Omental fat pad (tissue), 4 donors: ENCODE data around the gene PKN2. TPM values are rescaled to one million over a fixed set of nuclear protein-coding genes. Genes with fewer than 3 reads are reported as not detected.
"Not testable (repeated sequence)": the region's sequence is repeated elsewhere in the genome, so short reads cannot be mapped to it uniquely, and the experiment has no call there.

Source experiments
- ATAC-seq: fragments of 150-250 bp; one replicate; pipeline ENCODE4 v1.9.1; 2016; ENCODE audit warnings: mild to moderate bottlenecking, moderate library complexity; ENCODE audit not compliant: low FRiP score
- DNase-seq: peaks from one replicate; pipeline ENCODE4 v3.0.0-alpha.2; 2019; ENCODE audit warnings: low spot score
- total RNA-seq, 4 donors: library from RNA; depleted of rRNA; stranded (reverse); fragments of >200 nt; gene quantifications; one replicate each; pipeline ENCODE4 v1.1.0, GENCODE V29; 2016
- TF ChIP-seq, protein P1 (sequence below), 3 donors: fragments of 450-650 bp; IDR thresholded peaks; one replicate each; pipeline ENCODE4 v1.5.1; 2016 to 2017; ENCODE audit warnings: antibody characterized with exemption in 3 of 3, mild to moderate bottlenecking in 3 of 3, moderate library complexity in 2 of 3

The PKN2 gene
- total RNA-seq, 4 donors from 2014 or later, result 28.8 to 56.6 (median 41.9) TPM

DNA sequence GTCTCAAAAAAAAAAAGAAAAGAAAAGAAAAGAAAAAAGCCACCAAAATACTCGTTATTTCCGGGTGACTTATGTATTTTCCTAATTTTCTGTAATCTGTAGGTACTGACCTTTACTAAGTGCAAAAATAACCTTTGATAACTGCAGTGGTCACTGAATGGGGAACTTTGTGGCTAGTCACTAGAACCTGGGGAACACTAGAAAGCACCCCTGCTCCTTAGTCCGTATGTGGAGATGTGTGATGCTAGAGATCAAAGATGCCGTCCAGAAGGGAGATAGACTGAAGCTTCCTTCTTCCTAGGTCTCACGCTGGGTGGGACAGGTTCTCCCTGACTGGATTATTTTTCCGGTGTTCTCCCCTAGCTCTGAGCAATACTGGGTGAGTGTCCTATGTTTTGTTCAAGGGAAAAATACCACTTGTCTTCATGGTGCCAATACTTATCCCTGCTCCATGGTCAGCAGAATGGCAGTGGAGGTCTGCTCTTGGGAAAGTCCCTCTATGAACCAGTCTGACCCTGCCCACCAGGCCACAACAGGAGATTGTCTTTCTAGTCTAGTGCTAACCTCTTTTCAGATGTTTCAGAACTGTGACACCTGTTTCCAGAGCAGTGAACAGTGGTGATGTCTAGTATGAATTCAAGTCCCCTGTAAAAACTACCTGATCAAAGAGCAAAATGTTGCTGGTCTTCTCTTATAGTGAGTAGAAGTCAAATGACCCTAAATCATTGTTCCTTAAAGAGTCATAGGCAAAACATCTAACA is 167.4 kb downstream of the PKN2 start:
- no peak for DNase-seq

DNA sequence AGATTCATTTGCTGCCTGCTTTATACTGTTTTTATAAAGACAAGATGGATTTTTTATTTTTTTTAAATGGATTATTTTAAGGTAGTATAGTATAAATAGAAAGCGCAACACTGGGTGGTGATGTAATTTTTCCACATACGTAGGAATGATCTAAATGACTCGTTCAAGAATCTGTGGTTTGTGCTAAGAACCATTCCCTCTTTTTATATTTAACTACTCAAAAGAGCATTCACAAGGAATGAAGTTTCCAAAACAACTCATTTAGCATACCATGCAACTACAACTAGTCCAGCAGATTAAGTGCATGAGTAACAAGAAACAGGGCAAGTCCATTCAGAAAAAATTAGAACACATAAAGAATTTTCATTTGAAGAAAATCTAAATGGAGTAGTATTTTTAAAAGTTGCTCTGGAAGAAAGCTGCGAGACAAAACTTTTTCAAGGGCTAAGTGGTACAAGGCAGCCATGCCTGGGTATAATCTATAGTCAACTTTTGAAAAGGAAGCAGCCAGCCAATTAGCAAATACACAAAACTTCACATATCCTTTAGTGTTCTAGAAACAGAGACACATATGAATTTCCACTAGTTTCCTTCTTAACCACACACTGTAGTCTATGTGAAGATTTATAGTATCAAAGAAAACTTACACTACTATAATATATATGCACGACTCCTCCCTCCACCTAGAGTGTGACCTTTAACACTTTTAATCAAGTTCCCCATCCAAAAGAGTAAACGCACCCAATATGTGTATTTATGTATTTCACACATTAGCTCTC is 183.9 kb downstream of the PKN2 start:
- ATAC-seq (no peak), DNase-seq (no peak)
- TF ChIP-seq, protein P1, sequence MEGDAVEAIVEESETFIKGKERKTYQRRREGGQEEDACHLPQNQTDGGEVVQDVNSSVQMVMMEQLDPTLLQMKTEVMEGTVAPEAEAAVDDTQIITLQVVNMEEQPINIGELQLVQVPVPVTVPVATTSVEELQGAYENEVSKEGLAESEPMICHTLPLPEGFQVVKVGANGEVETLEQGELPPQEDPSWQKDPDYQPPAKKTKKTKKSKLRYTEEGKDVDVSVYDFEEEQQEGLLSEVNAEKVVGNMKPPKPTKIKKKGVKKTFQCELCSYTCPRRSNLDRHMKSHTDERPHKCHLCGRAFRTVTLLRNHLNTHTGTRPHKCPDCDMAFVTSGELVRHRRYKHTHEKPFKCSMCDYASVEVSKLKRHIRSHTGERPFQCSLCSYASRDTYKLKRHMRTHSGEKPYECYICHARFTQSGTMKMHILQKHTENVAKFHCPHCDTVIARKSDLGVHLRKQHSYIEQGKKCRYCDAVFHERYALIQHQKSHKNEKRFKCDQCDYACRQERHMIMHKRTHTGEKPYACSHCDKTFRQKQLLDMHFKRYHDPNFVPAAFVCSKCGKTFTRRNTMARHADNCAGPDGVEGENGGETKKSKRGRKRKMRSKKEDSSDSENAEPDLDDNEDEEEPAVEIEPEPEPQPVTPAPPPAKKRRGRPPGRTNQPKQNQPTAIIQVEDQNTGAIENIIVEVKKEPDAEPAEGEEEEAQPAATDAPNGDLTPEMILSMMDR (IDR thresholded peaks at IDR 0.05), result no peak

More for the DNA sequence above, 167.4 kb downstream of the PKN2 start:
- TF ChIP-seq, protein P1 (IDR thresholded peaks at IDR 0.05), result no peak
- no peak for ATAC-seq

DNA sequence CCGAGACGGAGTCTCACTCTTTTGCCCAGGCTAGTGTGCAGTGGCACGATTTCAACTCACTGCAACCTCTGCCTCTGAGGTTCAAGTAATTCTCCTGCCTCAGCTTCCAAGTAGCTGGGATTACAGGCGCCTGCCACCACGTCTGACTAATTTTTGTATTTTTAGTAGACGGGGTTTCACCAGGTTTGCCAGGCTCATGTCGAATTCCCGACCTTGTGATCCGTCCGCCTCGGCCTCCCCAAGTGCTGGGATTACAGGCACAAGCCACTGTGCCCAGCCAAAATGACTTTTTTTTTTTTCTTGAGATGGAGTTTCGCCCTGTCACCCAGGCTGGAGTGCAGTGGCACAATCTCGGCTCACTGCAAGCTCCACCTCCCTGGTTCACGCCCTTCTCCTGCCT is 185.6 kb downstream of the PKN2 start:
- not testable (repeated sequence) for ATAC-seq, DNase-seq

DNA sequence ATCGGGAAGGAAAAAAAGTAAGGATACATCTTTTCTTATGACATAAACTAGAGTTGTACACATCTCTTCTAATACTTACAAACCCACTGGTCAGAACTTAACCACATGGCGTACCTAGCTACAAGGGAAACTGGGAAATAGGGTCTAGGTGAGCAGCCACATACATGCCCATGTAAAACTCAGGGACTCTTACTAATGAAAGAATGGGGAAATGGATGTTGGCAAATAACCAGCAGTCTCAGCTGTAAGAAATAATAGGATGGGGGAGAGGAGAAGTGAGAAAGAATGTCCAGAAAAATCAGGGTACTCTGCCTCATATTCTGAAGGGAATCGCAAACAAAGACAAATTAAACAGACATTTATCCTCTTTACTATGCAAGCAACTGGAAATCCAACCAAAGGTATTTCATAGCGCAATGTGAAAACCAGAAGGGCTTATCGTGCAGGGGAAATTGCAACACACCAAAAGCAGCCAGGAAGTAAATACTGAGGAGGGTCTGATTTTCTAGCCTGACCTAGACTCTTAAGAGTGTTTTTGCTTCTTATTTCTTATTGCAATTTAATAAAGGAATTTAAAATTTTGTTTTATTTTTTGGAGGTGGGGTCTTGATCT is 189.8 kb downstream of the PKN2 start:
- ATAC-seq (no peak), DNase-seq (no peak)
- TF ChIP-seq, protein P1 (IDR thresholded peaks at IDR 0.05), result no peak

- DNase-seq (no peak), ATAC-seq (no peak)
- TF ChIP-seq, protein P1 (IDR thresholded peaks at IDR 0.05), result no peak
These were observed 191.5 kb downstream of the PKN2 start for GRCh38 chr1:88875595-88875994.

DNA sequence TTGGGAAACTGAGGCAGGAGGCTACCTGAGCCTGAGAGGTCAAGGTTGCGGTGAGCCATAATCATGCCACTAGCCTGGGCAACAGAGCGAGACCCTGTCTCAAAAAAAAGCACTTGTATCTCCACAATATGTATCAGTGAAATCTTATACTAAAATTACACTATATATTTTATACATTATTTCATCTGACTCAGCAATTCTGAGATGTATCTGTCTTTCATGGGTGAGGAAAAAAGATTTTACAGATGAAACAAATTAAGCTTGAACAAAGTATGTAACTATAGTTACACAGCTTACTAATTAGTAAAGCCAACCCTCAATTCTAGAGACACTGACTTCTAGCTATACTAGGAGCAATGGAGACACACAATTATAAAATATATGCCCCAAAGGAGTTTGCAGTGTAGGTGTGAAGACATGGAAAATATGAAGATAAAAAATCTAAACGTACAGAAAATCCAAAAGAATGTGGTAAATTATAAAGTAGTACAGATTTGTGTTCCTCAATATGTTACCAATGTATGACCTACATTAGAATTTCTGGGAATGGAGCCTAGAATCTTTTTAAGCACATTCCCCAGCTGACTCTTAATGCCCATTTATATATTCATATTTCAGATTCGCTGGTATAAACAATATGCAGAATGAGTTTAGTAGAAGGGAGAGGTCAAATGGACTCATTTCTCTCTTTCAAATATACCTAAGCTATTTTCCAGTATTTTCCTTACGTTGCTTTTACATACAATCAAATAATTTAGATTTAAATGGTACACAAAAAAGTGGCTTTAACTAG is 192.7 kb downstream of the PKN2 start:
- TF ChIP-seq, protein P1 (IDR thresholded peaks at IDR 0.05), result no peak
- no peak for DNase-seq

DNA sequence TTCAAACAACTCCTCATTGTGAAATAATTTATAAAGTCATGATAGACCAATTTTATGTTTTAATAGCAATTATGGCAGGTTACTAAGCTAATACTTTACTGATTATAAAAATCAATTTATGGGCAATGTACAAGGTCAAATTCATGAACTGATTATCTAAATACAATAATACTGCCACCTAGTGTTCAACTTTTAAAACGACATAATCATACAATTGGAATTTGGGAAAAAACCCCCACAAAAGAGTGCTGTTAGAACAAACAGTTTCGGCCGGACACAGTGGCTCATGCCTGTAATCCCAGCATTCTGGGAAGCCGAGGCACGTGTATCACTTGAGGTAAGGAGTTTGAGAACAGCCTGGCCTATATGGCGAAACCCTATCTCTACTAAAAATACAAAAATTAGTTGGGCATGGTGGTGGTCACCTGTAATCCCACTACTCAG is 193.3 kb downstream of the PKN2 start:
- ATAC-seq, result no peak
- DNase-seq, result no peak
- TF ChIP-seq, protein P1 (IDR thresholded peaks at IDR 0.05), result no peak

More for the DNA sequence above, 192.7 kb downstream of the PKN2 start:
- ATAC-seq, result no peak
